HUES64 (cell line): Measurements from ENCODE around the gene AFG3L2. TPM values are rescaled to one million over a fixed set of nuclear protein-coding genes. Genes with fewer than 3 reads are reported as not detected.
"Not testable (repeated sequence)": the region's sequence is repeated elsewhere in the genome, so short reads cannot be mapped to it uniquely, and the experiment has no call there.

Source experiments
- H3K27ac ChIP-seq: 2 replicates; pipeline ENCODE4 v1.7.0; 2013; ENCODE audit warnings: low read depth, low read length, inconsistent platforms
- H3K27me3 ChIP-seq: 2 replicates; pipeline ENCODE4 v1.6.1; 2013; ENCODE audit warnings: mild to moderate bottlenecking, low read length; ENCODE audit not compliant: insufficient read depth
- H3K36me3 ChIP-seq: 2 replicates; pipeline ENCODE4 v1.6.1; 2013; ENCODE audit warnings: mild to moderate bottlenecking, low read length; ENCODE audit not compliant: insufficient read depth
- H3K4me1 ChIP-seq: 2 replicates; pipeline ENCODE4 v1.6.1; 2013; ENCODE audit warnings: mild to moderate bottlenecking, low read length, moderate library complexity; ENCODE audit not compliant: insufficient read depth
- H3K4me3 ChIP-seq: 2 replicates; pipeline ENCODE4 v1.5.1; 2013; ENCODE audit warnings: mild to moderate bottlenecking, low read length, moderate library complexity
- H3K9ac ChIP-seq: 2 replicates; pipeline ENCODE4 v1.6.1; 2013; ENCODE audit warnings: mild to moderate bottlenecking, low read depth, low read length
- H3K9me3 ChIP-seq: 2 replicates; pipeline ENCODE4 v1.6.1; 2013; ENCODE audit warnings: low read depth, low read length; ENCODE audit not compliant: insufficient read depth
- WGBS: fragments of 150-250, 120-280 bp; methylation state at CpG from one replicate; pipeline ENCODE4 v1.1.7; 2013; ENCODE audit warnings: missing lambda C conversion rate; 5-methylcytosine and 5-hydroxymethylcytosine counted together
- polyA plus RNA-seq, 2 experiments: library from polyadenylated mRNA; stranded (reverse); fragments of 50-300 nt; gene quantifications; one replicate each; pipeline ENCODE4 v1.2.3, GENCODE V29; 2013

Gene AFG3L2
- polyA plus RNA-seq (2013, experiment 1 of 2) = 51.9 TPM
- polyA plus RNA-seq (2013, experiment 2 of 2) = 50.3 TPM

DNA sequence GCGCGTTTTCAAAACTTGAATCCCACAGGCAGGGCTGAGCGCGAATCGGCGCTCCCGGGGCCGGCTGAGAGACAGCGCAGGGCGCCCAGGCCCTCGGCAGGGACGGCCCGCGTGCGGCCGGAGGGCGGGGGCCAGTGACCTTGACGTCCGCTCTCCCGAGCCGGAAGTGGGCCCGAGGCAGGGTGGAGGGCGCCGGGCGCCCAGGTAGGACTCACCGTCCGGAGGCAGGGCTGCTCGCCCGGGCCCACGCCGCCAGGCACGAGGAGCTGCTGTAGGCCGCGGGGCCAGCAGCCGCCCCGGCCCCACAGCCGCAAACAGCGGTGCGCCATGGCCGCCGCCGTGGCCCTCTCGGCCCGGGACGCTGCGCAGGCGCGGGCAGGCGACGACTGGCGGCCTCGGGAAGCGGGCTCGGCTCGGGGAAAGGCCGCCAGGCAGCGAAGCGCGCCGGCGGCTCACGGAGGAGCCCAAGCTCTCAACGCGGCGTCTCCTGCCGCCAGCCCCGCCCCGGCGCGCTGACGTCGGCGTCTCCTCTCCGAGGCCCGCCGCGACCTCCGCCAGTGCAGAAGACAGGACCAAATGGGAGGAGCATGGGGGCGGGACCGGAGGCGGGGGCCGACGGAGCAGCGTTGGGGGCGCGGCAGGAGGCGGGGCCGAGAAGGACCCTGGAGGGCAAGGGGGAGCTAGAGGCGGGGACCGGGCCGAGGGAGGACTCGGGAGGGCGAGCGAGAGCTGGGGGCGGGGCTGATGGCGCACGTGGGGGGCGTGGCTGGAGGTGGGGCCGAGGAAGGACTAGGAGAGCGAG, at the start of gene AFG3L2:
Gene AFG3L2, minus strand, starts transcription at position 474 of the 802 bp plus-strand sequence. Its CDS starts 145 bp downstream, at position 329.
- H3K36me3 ChIP-seq = peaks cover 6% of the 10 kb centered on the region; the same call in 1 of the 2 replicates
- WGBS = under 1% methylated on average over 100 of the region's 100 CpGs
- H3K9ac ChIP-seq = peak within 1 kb of the TSS; percentile 90
- no peaks in the 10 kb centered on the region for H3K9me3 ChIP-seq
- peak within 1 kb of the TSS; percentile 97 for H3K27ac ChIP-seq
- no peaks in the 10 kb centered on the region for H3K27me3 ChIP-seq
- peak within 1 kb of the TSS; percentile 71 for H3K4me3 ChIP-seq
- H3K4me1 ChIP-seq = peaks cover 6% of the 10 kb centered on the region; the same call in 1 of the 2 replicates

DNA sequence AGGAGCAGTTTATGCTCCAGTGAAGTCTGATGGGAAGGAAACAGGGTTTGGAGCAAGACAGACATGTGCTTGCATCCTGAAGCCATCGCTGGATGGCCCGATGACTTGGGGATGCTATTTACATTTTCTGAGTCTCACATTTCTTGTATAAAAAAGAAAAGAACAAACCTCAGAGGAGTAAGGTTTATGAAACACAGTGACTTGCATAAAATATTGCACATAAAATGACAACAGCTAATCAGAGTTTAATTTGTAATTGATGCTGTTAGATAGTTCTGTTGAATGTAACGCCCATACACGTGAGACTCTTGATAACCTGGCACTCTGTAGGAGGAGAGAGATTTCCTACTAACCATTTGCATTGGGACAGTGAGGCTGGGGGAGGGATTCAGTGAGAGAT, 47.2 kb upstream of the AFG3L2 start:
- H3K9me3 ChIP-seq = peaks cover 13% of the 10 kb centered on the region
- H3K36me3 ChIP-seq = peaks cover 22% of the 10 kb centered on the region
- 95% methylated on average over 4 of the region's 4 CpGs for WGBS
- no peak overlapping the region for H3K9ac ChIP-seq
- H3K27ac ChIP-seq = no peak overlapping the region
- no peaks in the 10 kb centered on the region for H3K27me3 ChIP-seq
- peaks cover 8% of the 10 kb centered on the region; the same call in 1 of the 2 replicates for H3K4me1 ChIP-seq
- no peak overlapping the region for H3K4me3 ChIP-seq

GRCh38 chr18:12423820-12424219, 46.8 kb upstream of the AFG3L2 start:
- peaks cover 13% of the 10 kb centered on the region for H3K9me3 ChIP-seq
- H3K27me3 ChIP-seq = no peaks in the 10 kb centered on the region
- H3K4me3 ChIP-seq = no peak overlapping the region
- H3K36me3 ChIP-seq = peaks cover 22% of the 10 kb centered on the region
- WGBS = 92% methylated on average over 5 of the region's 5 CpGs
- H3K4me1 ChIP-seq = peaks cover 8% of the 10 kb centered on the region; the same call in 1 of the 2 replicates
- H3K9ac ChIP-seq = no peak overlapping the region
- H3K27ac ChIP-seq = no peak overlapping the region

GRCh38 chr18:12423393-12423792, 46.4 kb upstream of the AFG3L2 start:
- H3K27ac ChIP-seq = no peak overlapping the region
- H3K9ac ChIP-seq = no peak overlapping the region
- no peaks in the 10 kb centered on the region for H3K27me3 ChIP-seq
- no peak overlapping the region for H3K4me3 ChIP-seq
- peaks cover 13% of the 10 kb centered on the region for H3K9me3 ChIP-seq
- H3K4me1 ChIP-seq = peaks cover 8% of the 10 kb centered on the region; the same call in 1 of the 2 replicates
- WGBS = 97% methylated on average over 10 of the region's 10 CpGs
- H3K36me3 ChIP-seq = peaks cover 20% of the 10 kb centered on the region

- H3K4me3 ChIP-seq = no peak overlapping the region
- WGBS = 84% methylated on average over 9 of the region's 9 CpGs
- peaks cover 12% of the 10 kb centered on the region for H3K9me3 ChIP-seq
- no peaks in the 10 kb centered on the region for H3K27me3 ChIP-seq
- H3K36me3 ChIP-seq = peaks cover 15% of the 10 kb centered on the region
- peaks cover 8% of the 10 kb centered on the region; the same call in 1 of the 2 replicates for H3K4me1 ChIP-seq
- H3K9ac ChIP-seq = no peak overlapping the region
- H3K27ac ChIP-seq = no peak overlapping the region
Observed at GRCh38 chr18:12422936-12423335, 45.9 kb upstream of the AFG3L2 start.

- Histone ChIP-seq H3K9ac (no peak overlapping the region), H3K36me3 (peaks cover 3% of the 10 kb centered on the region), H3K4me3 (no peak overlapping the region), H3K9me3 (0 out of 2 replicates have a peak, but pooled peaks cover under 1% of the 10 kb centered on the region), H3K27ac (no peak overlapping the region), H3K27me3 (no peaks in the 10 kb centered on the region), H3K4me1 (peaks cover 8% of the 10 kb centered on the region; the same call in 1 of the 2 replicates)
- WGBS = 81% methylated on average over 5 of the region's 5 CpGs
Observed at GRCh38 chr18:12421732-12422131, 44.7 kb upstream of the AFG3L2 start.

- H3K9me3 ChIP-seq = no peaks in the 10 kb centered on the region
- peaks cover 8% of the 10 kb centered on the region; the same call in 1 of the 2 replicates for H3K4me1 ChIP-seq
- WGBS = 16% methylated on average over 26 of the region's 27 CpGs
- peak overlapping the region; percentile 61 for H3K9ac ChIP-seq
- H3K36me3 ChIP-seq = no peaks in the 10 kb centered on the region; the same call in 1 of the 2 replicates
- no peaks in the 10 kb centered on the region for H3K27me3 ChIP-seq
- peak overlapping the region; percentile 55 for H3K4me3 ChIP-seq
- peak overlapping the region; percentile 28; the same call in 1 of the 2 replicates for H3K27ac ChIP-seq
Observed at GRCh38 chr18:12420821-12421421, 43.9 kb upstream of the AFG3L2 start.

- peaks cover 12% of the 10 kb centered on the region; the same call in 1 of the 2 replicates for H3K4me1 ChIP-seq
- WGBS = 84% methylated on average over 4 of the region's 4 CpGs
- H3K9me3 ChIP-seq = no peaks in the 10 kb centered on the region
- no peak overlapping the region for H3K4me3 ChIP-seq
- no peak overlapping the region for H3K9ac ChIP-seq
- H3K27ac ChIP-seq = no peak overlapping the region
- H3K36me3 ChIP-seq = no peaks in the 10 kb centered on the region
- no peaks in the 10 kb centered on the region for H3K27me3 ChIP-seq
Observed at GRCh38 chr18:12417687-12418086, 40.7 kb upstream of the AFG3L2 start.

GRCh38 chr18:12416098-12416729, 39.2 kb upstream of the AFG3L2 start:
- Histone ChIP-seq H3K9me3 (no peaks in the 10 kb centered on the region), H3K4me3 (no peak overlapping the region), H3K27ac (no peak overlapping the region), H3K36me3 (no peaks in the 10 kb centered on the region), H3K4me1 (peaks cover 8% of the 10 kb centered on the region; the same call in 1 of the 2 replicates), H3K9ac (no peak overlapping the region), H3K27me3 (no peaks in the 10 kb centered on the region)
- 83% methylated on average over 5 of the region's 5 CpGs for WGBS

- Histone ChIP-seq H3K4me1 (peaks cover 10% of the 10 kb centered on the region), H3K4me3 (no peak overlapping the region), H3K27ac (no peak overlapping the region), H3K36me3 (no peaks in the 10 kb centered on the region), H3K9me3 (no peaks in the 10 kb centered on the region), H3K9ac (no peak overlapping the region), H3K27me3 (peaks cover 11% of the 10 kb centered on the region)
- 97% methylated on average over 3 of the region's 3 CpGs for WGBS
Observed at GRCh38 chr18:12411456-12411855, 34.4 kb upstream of the AFG3L2 start.

- peaks cover 18% of the 10 kb centered on the region for H3K27me3 ChIP-seq
- H3K4me3 ChIP-seq, H3K9ac ChIP-seq, H3K9me3 ChIP-seq, H3K36me3 ChIP-seq, H3K4me1 ChIP-seq, H3K27ac ChIP-seq: not testable (repeated sequence)
- WGBS = 91% methylated on average over 9 of the region's 9 CpGs
Observed at GRCh38 chr18:12410747-12411146, 33.7 kb upstream of the AFG3L2 start.
